K562 (cell line): ENCODE measurements around the gene SMIM30. TPM values are rescaled to one million over a fixed set of nuclear protein-coding genes. Genes with fewer than 3 reads are reported as not detected.
A peak's percentile ranks its signal among the peaks of the same experiment; 100 is the strongest.

Experiments used
- ATF6 ChIP-seq: sonication (generic); formaldehyde crosslinking; IDR thresholded peaks from 2 replicates; pipeline ENCODE4 v1.4.0; 2020; ENCODE audit warnings: mild to moderate bottlenecking, missing genetic modification reagents
- CBX1 ChIP-seq: sonication (generic); IDR thresholded peaks from 2 replicates; pipeline ENCODE4 v1.6.1; 2016; ENCODE audit warnings: antibody characterized with exemption, low read depth, mild to moderate bottlenecking
- DNMT1 ChIP-seq: fragments of 450-650 bp; IDR thresholded peaks from 2 replicates; pipeline ENCODE4 v1.6.1; 2016; ENCODE audit warnings: antibody characterized with exemption, mild to moderate bottlenecking
- EGR1 ChIP-seq: fragments of 450-650 bp; conservative IDR thresholded peaks from 2 replicates; pipeline ENCODE4 v1.6.1; 2017; ENCODE audit warnings: mild to moderate bottlenecking
- ELF4 ChIP-seq: fragments of 450-650 bp; formaldehyde crosslinking; IDR thresholded peaks from 2 replicates; pipeline ENCODE4 v1.4.0; 2022; ENCODE audit warnings: missing genetic modification characterization
- ETS2 ChIP-seq: IDR thresholded peaks from 2 replicates; pipeline ENCODE4 v1.6.1; 2016; ENCODE audit warnings: borderline replicate concordance, missing genetic modification characterization, mild to moderate bottlenecking, moderate library complexity, missing compliant biosample characterization; ENCODE audit not compliant: poor library complexity, severe bottlenecking
- HNRNPLL ChIP-seq: fragments of 200-400 bp; formaldehyde crosslinking; IDR thresholded peaks from 2 replicates; pipeline ENCODE4 v1.6.1; 2017; ENCODE audit warnings: low read length, low read depth, mild to moderate bottlenecking; ENCODE audit not compliant: poor library complexity, severe bottlenecking
- HOXB6 ChIP-seq: fragments of 250-450 bp; sonication (Bioruptor Pico); IDR thresholded peaks from 2 replicates; pipeline ENCODE4 v1.5.1; 2022; ENCODE audit warnings: mild to moderate bottlenecking, borderline replicate concordance
- KDM2B ChIP-seq: fragments of 250-450 bp; sonication (Bioruptor Pico); IDR thresholded peaks from 2 replicates; pipeline ENCODE4 v1.8.0; 2021; ENCODE audit warnings: mild to moderate bottlenecking, moderate library complexity
- MCM2 ChIP-seq: fragments of 450-650 bp; IDR thresholded peaks from 2 replicates; pipeline ENCODE4 v1.6.1; 2017; ENCODE audit warnings: low read depth, mild to moderate bottlenecking
- POLR2H ChIP-seq: IDR thresholded peaks from 2 replicates; pipeline ENCODE4 v1.6.1; 2016; ENCODE audit warnings: missing genetic modification characterization, low read depth, mild to moderate bottlenecking, control low read depth, missing compliant biosample characterization, moderate library complexity
- RFX7 ChIP-seq: fragments of 250-450 bp; sonication (Bioruptor Pico); IDR thresholded peaks from 2 replicates; pipeline ENCODE4 v1.5.1; 2021; ENCODE audit warnings: mild to moderate bottlenecking
- RNF219 ChIP-seq: fragments of 250-450 bp; sonication (Bioruptor Pico); IDR thresholded peaks from 2 replicates; pipeline ENCODE4 v1.5.0; 2022; ENCODE audit warnings: mild to moderate bottlenecking
- SIRT6 ChIP-seq: IDR thresholded peaks from one replicate; pipeline ENCODE4 v1.6.1; 2012; ENCODE audit warnings: low read depth, mild to moderate bottlenecking, control low read depth, inconsistent platforms, low read length, moderate library complexity
- SNRNP70 ChIP-seq: fragments of 200-400 bp; formaldehyde crosslinking; optimal IDR thresholded peaks from 2 replicates; pipeline ENCODE3; 2017; ENCODE audit warnings: low read depth, low read length
- TBP ChIP-seq: optimal IDR thresholded peaks from 2 replicates; pipeline ENCODE3; 2011; ENCODE audit warnings: low read depth, low read length, improper control_type of control experiment
- TGIF2 ChIP-seq: sonication (generic); formaldehyde crosslinking; IDR thresholded peaks from 2 replicates; pipeline ENCODE4 v1.8.1; 2022; ENCODE audit warnings: mild to moderate bottlenecking, missing genetic modification reagents, moderate library complexity
- TOE1 ChIP-seq, 2 experiments: fragments of 450-650 bp in 1 of 2; sonication (generic) in 1 of 2; formaldehyde crosslinking in 1 of 2; IDR thresholded peaks; 2 replicates each; pipeline versions ENCODE4 v1.7.1 to v1.8.0; 2016 to 2022; ENCODE audit warnings: borderline replicate concordance in 2 of 2, mild to moderate bottlenecking in 2 of 2, antibody characterized with exemption in 1 of 2, inconsistent platforms in 1 of 2, low read depth in 1 of 2, missing genetic modification reagents in 1 of 2, moderate library complexity in 1 of 2
- ZBTB26 ChIP-seq: fragments of 450-650 bp; formaldehyde crosslinking; IDR thresholded peaks from 2 replicates; pipeline ENCODE4 v1.4.0; 2022; ENCODE audit warnings: missing genetic modification characterization
- ZBTB7A ChIP-seq: IDR thresholded peaks from 2 replicates; pipeline ENCODE4 v1.6.1; 2011; ENCODE audit warnings: low read depth, mild to moderate bottlenecking, low read length, moderate library complexity, borderline replicate concordance; ENCODE audit not compliant: control insufficient read depth
- ZFP30 ChIP-seq: fragments of 250-450 bp; sonication (Bioruptor Pico); IDR thresholded peaks from 2 replicates; pipeline ENCODE4 v1.8.0; 2022; ENCODE audit warnings: moderate library complexity, mild to moderate bottlenecking, inconsistent platforms, borderline replicate concordance
- ZNF165 ChIP-seq: fragments of 250-450 bp; sonication (Bioruptor Pico); IDR thresholded peaks from 2 replicates; pipeline ENCODE4 v1.4.0; 2020; ENCODE audit warnings: borderline replicate concordance
- ZNF174 ChIP-seq: fragments of 250-450 bp; sonication (Bioruptor Pico); IDR thresholded peaks from 2 replicates; pipeline ENCODE4 v1.4.0; 2020; ENCODE audit warnings: mild to moderate bottlenecking
- ZNF197 ChIP-seq: fragments of 200-800 bp; sonication (Bioruptor generic); IDR thresholded peaks from 2 replicates; pipeline ENCODE4 v1.6.1; 2016; ENCODE audit warnings: low read depth, missing genetic modification characterization, missing compliant biosample characterization
- ZNF586 ChIP-seq: fragments of 450-650 bp; formaldehyde crosslinking; conservative IDR thresholded peaks from 2 replicates; pipeline ENCODE4 v1.4.0; 2020; ENCODE audit warnings: mild to moderate bottlenecking, moderate library complexity
- polyA plus RNA-seq, 8 experiments: library from polyadenylated mRNA; depleted of rRNA in 4 of 8; stranded (reverse) in 5 of 8; unstranded in 3 of 8; fragments of >200 nt; fragmentation: Nextera tagmentation in 2 of 8; fragmentation: Illumina TruSeq in 1 of 8; extraction: Ambion mirVana in 2 of 8; extraction: Trizol in 1 of 8; gene quantifications; 2 replicates each; pipeline versions ENCODE4 v1.2.1 to v1.2.3, GENCODE V29; 2011 to 2014; ENCODE audit warnings: inconsistent platforms in 1 of 8, missing spikeins in 1 of 8
- total RNA-seq, 7 experiments: library from RNA; depleted of rRNA in 6 of 7; stranded (reverse); fragments of >200 nt in 6 of 7; fragmentation: Illumina TruSeq in 2 of 7; extraction: Trizol in 2 of 7; gene quantifications; 2 replicates each; pipeline versions ENCODE4 v1.2.1 to v1.2.3, GENCODE V29; 2011 to 2021; ENCODE audit warnings: low replicate concordance in 1 of 7

The SMIM30 gene
- total and polyA plus RNA-seq, 9 of the 15 experiments (the other 6 are each of a cell fraction or from before 2014, with no cell fraction given), result 161 to 891 (median 316) TPM

GRCh38 chr7:113086431-113086888, 31.9 kb downstream of the SMIM30 start, which contains the start of gene GPR85 (continued):
- TF ChIP-seq SIRT6 (no peak), ZNF165 (CRISPR knock-in tag) (no peak), HOXB6 (CRISPR knock-in tag) (no peak), ZNF174 (CRISPR knock-in tag) (no peak), TOE1 (IDR thresholded peaks at IDR 0.05; ENCODE audit: borderline replicate concordance) (no peak), TOE1 (CRISPR knock-in tag; IDR thresholded peaks at IDR 0.05; ENCODE audit: borderline replicate concordance, low read depth) (no peak), ELF4 (CRISPR knock-in tag) (no peak), ZNF197 (CRISPR knock-in tag) (peak; percentile 77; the same call in 1 of the 2 replicates), TBP (peak; percentile 37), KDM2B (CRISPR knock-in tag) (no peak), TGIF2 (no peak), ZFP30 (no peak), EGR1 (peak; percentile 46; the same call in 1 of the 2 replicates), ZBTB26 (CRISPR knock-in tag) (no peak), SNRNP70 (no peak), RNF219 (no peak), ZNF586 (CRISPR knock-in tag) (no peak), ATF6 (no peak), CBX1 (no peak), ETS2 (no peak), POLR2H (no peak), HNRNPLL (peak; percentile 54), RFX7 (CRISPR knock-in tag) (no peak), MCM2 (no peak), ZBTB7A (peak; percentile 64; the same call in 1 of the 2 replicates), DNMT1 (no peak)
